D721Med (cell line): ENCODE results near the gene DEFB131A.
"Not testable (repeated sequence)": the region's sequence is repeated elsewhere in the genome, so short reads cannot be mapped to it uniquely, and the experiment has no call there.

Experiments used
- DNase-seq: peaks from one replicate; pipeline ENCODE4 v3.0.0; 2011; ENCODE audit warnings: low spot score; ENCODE audit not compliant: insufficient read length
- FAIRE-seq: peaks from 2 replicates; lab custom pipeline; 2011; peaks lifted over from hg19 to GRCh38; lab: Jason Lieb, UNC
- CTCF ChIP-seq: IDR thresholded peaks from 2 replicates; pipeline ENCODE4 v1.5.1; 2012; ENCODE audit warnings: mild to moderate bottlenecking, control low read depth; ENCODE audit not compliant: insufficient read depth; ENCODE audit errors: missing control alignments

Gene DEFB131A

GRCh38 chr4:9444114-9444513, at the start of gene DEFB131A:
DEFB131A (plus strand) TSS chr4:9444414; CDS start chr4:9444534, 120 bp downstream.
- not testable (repeated sequence) for FAIRE-seq, DNase-seq

GRCh38 chr4:9405774-9406173, 38.4 kb upstream of the DEFB131A start:
- FAIRE-seq, DNase-seq: not testable (repeated sequence)

- not testable (repeated sequence) for FAIRE-seq
Observed at GRCh38 chr4:9406491-9406890, 37.7 kb upstream of the DEFB131A start.

GRCh38 chr4:9409793-9410192, 34.4 kb upstream of the DEFB131A start:
- FAIRE-seq (no peak), DNase-seq (no peak)
- no peak for TF ChIP-seq CTCF

More at GRCh38 chr4:9406491-9406890, 37.7 kb upstream of the DEFB131A start:
- DNase-seq = not testable (repeated sequence)

GRCh38 chr4:9421884-9422455, 22.2 kb upstream of the DEFB131A start:
- not testable (repeated sequence) for DNase-seq, FAIRE-seq

GRCh38 chr4:9425916-9426315, 18.3 kb upstream of the DEFB131A start:
- FAIRE-seq, DNase-seq: not testable (repeated sequence)

- FAIRE-seq, DNase-seq: not testable (repeated sequence)
Observed at GRCh38 chr4:9430061-9430460, 14.2 kb upstream of the DEFB131A start.

- FAIRE-seq, DNase-seq: not testable (repeated sequence)
Observed at GRCh38 chr4:9433320-9433719, 10.9 kb upstream of the DEFB131A start.

- FAIRE-seq, DNase-seq: not testable (repeated sequence)
Observed at GRCh38 chr4:9436728-9437127, 7.5 kb upstream of the DEFB131A start.

- DNase-seq, FAIRE-seq: not testable (repeated sequence)
Observed at GRCh38 chr4:9442355-9442754, 1.9 kb upstream of the DEFB131A start.

- not testable (repeated sequence) for DNase-seq, FAIRE-seq
Observed at GRCh38 chr4:9444681-9445080, 467 bp downstream of the DEFB131A start.

- not testable (repeated sequence) for FAIRE-seq
Observed at GRCh38 chr4:9452251-9452650, 8.0 kb downstream of the DEFB131A start.

GRCh38 chr4:9454284-9454683, 10.1 kb downstream of the DEFB131A start:
- FAIRE-seq, DNase-seq: not testable (repeated sequence)

More at GRCh38 chr4:9452251-9452650, 8.0 kb downstream of the DEFB131A start:
- DNase-seq = not testable (repeated sequence)

- not testable (repeated sequence) for DNase-seq, FAIRE-seq
Observed at GRCh38 chr4:9455046-9455445, 10.8 kb downstream of the DEFB131A start.

- not testable (repeated sequence) for DNase-seq, FAIRE-seq
Observed at GRCh38 chr4:9479466-9479865, 35.3 kb downstream of the DEFB131A start.

- not testable (repeated sequence) for FAIRE-seq, DNase-seq
Observed at GRCh38 chr4:9480066-9480465, 35.9 kb downstream of the DEFB131A start.

- not testable (repeated sequence) for DNase-seq, FAIRE-seq
Observed at GRCh38 chr4:9482871-9483270, 38.7 kb downstream of the DEFB131A start.

- not testable (repeated sequence) for FAIRE-seq, DNase-seq
Observed at GRCh38 chr4:9483682-9484081, 39.5 kb downstream of the DEFB131A start.

GRCh38 chr4:9486880-9487279, 42.7 kb downstream of the DEFB131A start:
- not testable (repeated sequence) for FAIRE-seq, DNase-seq

GRCh38 chr4:9488796-9489195, 44.6 kb downstream of the DEFB131A start:
- not testable (repeated sequence) for DNase-seq, FAIRE-seq
